GM12878 (cell line): ENCODE data around the gene KIFC3. TPM values are rescaled to one million over a fixed set of nuclear protein-coding genes. Genes with fewer than 3 reads are reported as not detected.

Experiments used
- BACH1 ChIP-seq: fragments of 450-650 bp; IDR thresholded peaks from 2 replicates; pipeline ENCODE4 v1.6.1; 2017; ENCODE audit warnings: mild to moderate bottlenecking, borderline replicate concordance
- CEBPB ChIP-seq, 2 experiments: fragments of 150-350 bp in 1 of 2; IDR thresholded peaks; 2 replicates each; pipeline ENCODE4 v1.6.1; 2012 to 2014; ENCODE audit warnings: low read depth in 2 of 2, low read length in 2 of 2, borderline replicate concordance in 1 of 2, inconsistent platforms in 1 of 2
- IRF4 ChIP-seq: IDR thresholded peaks from 2 replicates; pipeline ENCODE4 v1.6.1; 2011; ENCODE audit warnings: low read depth, low read length
- JUNB ChIP-seq: IDR thresholded peaks from 2 replicates; pipeline ENCODE4 v1.6.1; 2016; ENCODE audit warnings: antibody characterized with exemption, mild to moderate bottlenecking
- JUND ChIP-seq: IDR thresholded peaks from 2 replicates; pipeline ENCODE4 v1.6.1; 2012; ENCODE audit warnings: low read depth, mild to moderate bottlenecking, low read length, improper control_type of control experiment, moderate library complexity
- KLF5 ChIP-seq: fragments of 450-650 bp; IDR thresholded peaks from 2 replicates; pipeline ENCODE4 v1.6.1; 2014; ENCODE audit warnings: mild to moderate bottlenecking; ENCODE audit not compliant: partially characterized antibody
- LARP7 ChIP-seq: fragments of 450-650 bp; IDR thresholded peaks from 2 replicates; pipeline ENCODE4 v1.6.1; 2017; ENCODE audit warnings: mild to moderate bottlenecking
- MXI1 ChIP-seq: fragments of 150-350 bp; IDR thresholded peaks from 2 replicates; pipeline ENCODE4 v1.6.1; 2011; ENCODE audit warnings: low read depth, mild to moderate bottlenecking, inconsistent platforms, low read length, improper control_type of control experiment
- NR2C1 ChIP-seq: fragments of 450-650 bp; IDR thresholded peaks from 2 replicates; pipeline ENCODE4 v1.6.1; 2017; ENCODE audit warnings: antibody characterized with exemption, mild to moderate bottlenecking, moderate library complexity
- NR2C2 ChIP-seq: IDR thresholded peaks from 2 replicates; pipeline ENCODE4 v1.6.1; 2011; ENCODE audit warnings: borderline replicate concordance, low read depth; ENCODE audit not compliant: control insufficient read depth, insufficient read length
- RAD51 ChIP-seq: fragments of 450-650 bp; IDR thresholded peaks from 2 replicates; pipeline ENCODE4 v1.6.1; 2016; ENCODE audit warnings: moderate library complexity, mild to moderate bottlenecking, inconsistent platforms
- RCOR1 ChIP-seq: conservative IDR thresholded peaks from 2 replicates; pipeline ENCODE4 v1.6.1; 2012; ENCODE audit warnings: low read depth, low read length, improper control_type of control experiment
- polyA plus RNA-seq, 11 experiments: library from polyadenylated mRNA; depleted of rRNA in 4 of 11; unstranded in 6 of 11; stranded (reverse) in 5 of 11; fragments of >200 nt; fragmentation: Nextera tagmentation in 4 of 11; fragmentation: Illumina TruSeq in 1 of 11; extraction: Ambion mirVana in 4 of 11; extraction: Trizol in 1 of 11; gene quantifications; 1 replicate in 1 of 11; 2 replicates in 10 of 11; pipeline versions ENCODE4 v1.2.1 to v1.2.3, GENCODE V29; 2011 to 2016; ENCODE audit warnings: inconsistent platforms in 2 of 11, missing spikeins in 2 of 11, low read depth in 1 of 11
- total RNA-seq, 4 experiments: library from RNA; depleted of rRNA in 3 of 4; stranded (reverse); fragments of >200 nt in 3 of 4; fragmentation: Illumina TruSeq in 1 of 4; extraction: Trizol in 1 of 4; gene quantifications; 2 replicates each; pipeline versions ENCODE4 v1.2.1 to v1.2.3, GENCODE V29; 2013 to 2021
- TF ChIP-seq, protein P1 (sequence below): fragments of 450-650 bp; IDR thresholded peaks from 2 replicates; pipeline ENCODE4 v1.6.1; 2014; ENCODE audit warnings: mild to moderate bottlenecking

The KIFC3 gene
- total and polyA plus RNA-seq, 10 of the 15 experiments (the other 5 are each of a cell fraction or from before 2014, with no cell fraction given): 0.22 to 1.3 (median 0.26) TPM; not detected in 3

DNA sequence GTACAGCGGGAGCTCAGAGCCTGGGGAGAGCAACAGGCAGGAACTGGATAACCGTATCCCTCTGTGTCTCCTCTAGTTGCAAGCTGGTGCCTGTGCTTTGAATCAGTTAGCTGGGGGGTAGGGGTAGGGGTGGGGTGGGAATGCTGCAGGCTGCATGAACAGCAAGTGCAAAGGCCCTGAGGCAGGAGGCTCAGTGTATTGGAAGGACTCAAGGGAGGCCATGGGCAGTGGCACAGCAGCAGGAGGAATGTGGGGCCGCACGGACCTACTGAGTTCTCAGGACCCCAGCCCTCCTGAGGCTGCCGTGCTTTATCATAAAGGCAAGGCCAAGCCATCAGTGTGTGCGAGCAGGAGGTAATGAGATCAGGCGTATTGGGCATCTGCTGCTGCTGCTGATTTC, 63.4 kb downstream of the KIFC3 start (continued):
- no peak for TF ChIP-seq JUNB
- TF ChIP-seq MXI1: no peak
- no peak for TF ChIP-seq RAD51
- no peak for TF ChIP-seq IRF4
- TF ChIP-seq NR2C2: no peak
- TF ChIP-seq LARP7: no peak
- TF ChIP-seq KLF5: no peak
- TF ChIP-seq JUND: no peak
- no peak for TF ChIP-seq CEBPB (IDR thresholded peaks at IDR 0.05; ENCODE audit: borderline replicate concordance in 1 of 2, low read depth in 2 of 2, low read length in 2 of 2)
- TF ChIP-seq NR2C1: no peak
- TF ChIP-seq, protein P1, sequence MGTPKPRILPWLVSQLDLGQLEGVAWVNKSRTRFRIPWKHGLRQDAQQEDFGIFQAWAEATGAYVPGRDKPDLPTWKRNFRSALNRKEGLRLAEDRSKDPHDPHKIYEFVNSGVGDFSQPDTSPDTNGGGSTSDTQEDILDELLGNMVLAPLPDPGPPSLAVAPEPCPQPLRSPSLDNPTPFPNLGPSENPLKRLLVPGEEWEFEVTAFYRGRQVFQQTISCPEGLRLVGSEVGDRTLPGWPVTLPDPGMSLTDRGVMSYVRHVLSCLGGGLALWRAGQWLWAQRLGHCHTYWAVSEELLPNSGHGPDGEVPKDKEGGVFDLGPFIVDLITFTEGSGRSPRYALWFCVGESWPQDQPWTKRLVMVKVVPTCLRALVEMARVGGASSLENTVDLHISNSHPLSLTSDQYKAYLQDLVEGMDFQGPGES: no peak
- TF ChIP-seq RCOR1: no peak
- TF ChIP-seq BACH1: no peak
